HCT116 (cell line): Measurements from ENCODE around the gene MSI2. TPM values are rescaled to one million over a fixed set of nuclear protein-coding genes. Genes with fewer than 3 reads are reported as not detected.

Experiments used
- ATAC-seq: fragments of 200-7000 bp; cut with Tn5 transposase; 2 replicates; pipeline ENCODE4 v1.9.1; 2020; ENCODE audit warnings: mild to moderate bottlenecking, moderate library complexity
- BruUV-seq: library from RNA; stranded (reverse); fragments of 400-500 nt; replicated peaks from 2 replicates; lab custom pipeline; 2021; lab: Mats Ljungman, UMichigan
- CTCF ChIA-PET: fragments of 300-600 bp; sonication (Branson Sonifier 250); formaldehyde crosslinking; loops from one replicate; lab custom pipeline; 2021; ENCODE audit warnings: antibody characterized with exemption; lab: Charles Lee
- POLR2A ChIA-PET: fragments of 300-600, 350-600 bp; sonication (Branson Sonifier 250); formaldehyde crosslinking; loops from one replicate; lab custom pipeline; 2021; ENCODE audit warnings: antibody characterized with exemption; lab: Charles Lee
- RAD21 ChIA-PET, 2 experiments: fragments of 300-600 bp; sonication (Branson Sonifier 250); formaldehyde crosslinking; loops; one replicate each; lab custom pipeline; 2023; ENCODE audit warnings: low total read pairs in 2 of 2; ENCODE audit not compliant: uncharacterized antibody in 2 of 2, unreplicated experiment in 2 of 2, low non-redundant PET in 1 of 2; lab: Charles Lee
- DNase-seq: peaks from one replicate; pipeline ENCODE4 v3.0.0-alpha.2; 2010; ENCODE audit warnings: low read depth, low spot score
- H2AFZ ChIP-seq: fragments of 200-600 bp; shearing (Covaris generic), sonication (generic); 2 replicates; pipeline ENCODE4 v1.6.1; 2017; ENCODE audit warnings: low read depth, mixed run types, mixed read lengths, antibody characterized with exemption, low read length; ENCODE audit not compliant: poor library complexity, severe bottlenecking
- H3K27ac ChIP-seq: 2 replicates; pipeline ENCODE4 v1.5.1; 2012; ENCODE audit warnings: low read depth, low read length
- H3K27me3 ChIP-seq: fragments of 200-600 bp; sonication (generic); 2 replicates; pipeline ENCODE4 v1.6.1; 2016; ENCODE audit warnings: mixed run types, low read length, mixed read lengths; ENCODE audit not compliant: insufficient read depth
- H3K36me3 ChIP-seq, 2 experiments: fragments of 200-500 bp in 1 of 2; fragments of 200-600 bp in 1 of 2; sonication (Bioruptor generic) in 1 of 2; sonication (generic) in 1 of 2; 2 replicates each; pipeline versions ENCODE4 v1.5.1 to v1.6.1; 2014 to 2016; ENCODE audit warnings: low read length in 2 of 2, inconsistent platforms in 1 of 2, mixed read lengths in 1 of 2, mixed run types in 1 of 2; ENCODE audit not compliant: insufficient read depth in 2 of 2, control insufficient read depth in 1 of 2
- H3K4me1 ChIP-seq, 2 experiments: fragments of 200-600 bp in 1 of 2; sonication (generic) in 1 of 2; 2 replicates each; pipeline versions ENCODE4 v1.5.1 to v1.6.1; 2012 to 2017; ENCODE audit warnings: low read length in 2 of 2, inconsistent platforms in 1 of 2, mild to moderate bottlenecking in 1 of 2, mixed read lengths in 1 of 2, mixed run types in 1 of 2, moderate library complexity in 1 of 2; ENCODE audit not compliant: insufficient read depth in 2 of 2, control insufficient read depth in 1 of 2
- H3K4me2 ChIP-seq: fragments of 200-600 bp; sonication (generic); 2 replicates; pipeline ENCODE4 v1.6.1; 2017; ENCODE audit warnings: mixed run types, low read length, mixed read lengths
- H3K4me3 ChIP-seq, 2 experiments: fragments of 200-600 bp in 1 of 2; sonication (generic) in 1 of 2; replicated peaks in 1 of 2; 2 replicates each; pipeline ENCODE4 v1.5.1; 2011 to 2016; ENCODE audit warnings: low read length in 2 of 2, control low read depth in 1 of 2, low read depth in 1 of 2, mild to moderate bottlenecking in 1 of 2, mixed read lengths in 1 of 2, mixed run types in 1 of 2
- H3K79me2 ChIP-seq: fragments of 200-600 bp; sonication (generic); 2 replicates; pipeline ENCODE4 v1.6.1; 2017; ENCODE audit warnings: mild to moderate bottlenecking, mixed run types, low read length, moderate library complexity, mixed read lengths; ENCODE audit not compliant: insufficient read depth
- H3K9ac ChIP-seq: fragments of 200-600 bp; sonication (generic); 2 replicates; pipeline ENCODE4 v1.6.1; 2016; ENCODE audit warnings: low read length, mixed read lengths
- H3K9me2 ChIP-seq: fragments of 200-600 bp; sonication (generic), shearing (Covaris generic); 2 replicates; pipeline ENCODE4 v1.6.1; 2017; ENCODE audit warnings: mixed run types, mild to moderate bottlenecking, moderate library complexity; ENCODE audit not compliant: insufficient read depth
- H3K9me3 ChIP-seq, 2 experiments: fragments of 200-500 bp in 1 of 2; fragments of 200-600 bp in 1 of 2; sonication (Bioruptor generic) in 1 of 2; sonication (generic) in 1 of 2; 2 replicates each; pipeline ENCODE4 v1.6.1; 2014 to 2017; ENCODE audit warnings: low read length in 2 of 2, mixed read lengths in 2 of 2, inconsistent platforms in 1 of 2, low read depth in 1 of 2, mild to moderate bottlenecking in 1 of 2, mixed run types in 1 of 2, moderate library complexity in 1 of 2; ENCODE audit not compliant: control insufficient read depth in 1 of 2, insufficient read depth in 1 of 2
- H4K20me1 ChIP-seq: fragments of 200-600 bp; sonication (generic), shearing (Covaris generic); 2 replicates; pipeline ENCODE4 v1.6.1; 2017; ENCODE audit warnings: mixed run types, mild to moderate bottlenecking, moderate library complexity; ENCODE audit not compliant: insufficient read depth
- CBX3 ChIP-seq: IDR thresholded peaks from 2 replicates; pipeline ENCODE4 v1.6.1; 2012; ENCODE audit warnings: low read depth
- EGR1 ChIP-seq: IDR thresholded peaks from 2 replicates; pipeline ENCODE4 v1.6.1; 2012; ENCODE audit warnings: low read depth
- ELF1 ChIP-seq: IDR thresholded peaks from 2 replicates; pipeline ENCODE4 v1.6.1; 2012; ENCODE audit warnings: low read depth, borderline replicate concordance
- EZH2 ChIP-seq: fragments of 200-600 bp; sonication (generic); IDR thresholded peaks from 2 replicates; pipeline ENCODE4 v1.6.1; 2017; ENCODE audit warnings: antibody characterized with exemption, mixed run types
- EZH2phosphoT487 ChIP-seq: fragments of 200-600 bp; IDR thresholded peaks from 2 replicates; pipeline ENCODE4 v1.6.1; 2018; ENCODE audit warnings: antibody characterized with exemption, borderline replicate concordance
- JUND ChIP-seq: IDR thresholded peaks from 2 replicates; pipeline ENCODE4 v1.6.1; 2012
- POLR2A ChIP-seq: IDR thresholded peaks from 2 replicates; pipeline ENCODE4 v1.7.0; 2011; ENCODE audit warnings: borderline replicate concordance; ENCODE audit not compliant: insufficient read depth, insufficient read length; ENCODE audit errors: extremely low read depth
- POLR2AphosphoS5 ChIP-seq: IDR thresholded peaks from 2 replicates; pipeline ENCODE4 v1.6.1; 2011; ENCODE audit warnings: mild to moderate bottlenecking, low read depth, low read length, moderate library complexity
- SIN3A ChIP-seq: IDR thresholded peaks from 2 replicates; pipeline ENCODE4 v1.6.1; 2012; ENCODE audit warnings: low read depth
- SP1 ChIP-seq: IDR thresholded peaks from 2 replicates; pipeline ENCODE4 v1.6.1; 2012; ENCODE audit warnings: low read depth
- SRF ChIP-seq: IDR thresholded peaks from 2 replicates; pipeline ENCODE4 v1.6.1; 2012; ENCODE audit warnings: low read depth
- YY1 ChIP-seq: IDR thresholded peaks from 2 replicates; pipeline ENCODE4 v1.6.1; 2011; ENCODE audit warnings: low read length, low read depth, moderate library complexity, mild to moderate bottlenecking; ENCODE audit not compliant: insufficient replicate concordance; ENCODE audit errors: extremely low read depth
- ZFX ChIP-seq: fragments of 450-650 bp; IDR thresholded peaks from 2 replicates; pipeline ENCODE4 v1.6.1; 2017
- intact Hi-C: fragments of 100-400 bp; cut with micrococcal nuclease; formaldehyde crosslinking; loops from 2 replicates; pipeline ENCODE4 v1.10.0; 2022
- total RNA-seq: library from RNA; stranded (reverse); gene quantifications from one replicate; pipeline ENCODE4 v1.2.1, GENCODE V29; 2021; ENCODE audit not compliant: unreplicated experiment
- TF ChIP-seq, protein P1 (sequence below): IDR thresholded peaks from 2 replicates; pipeline ENCODE4 v1.6.1; 2012
- TF ChIP-seq, protein P2 (sequence below): IDR thresholded peaks from 2 replicates; pipeline ENCODE4 v1.6.1; 2012

Gene MSI2
- total RNA-seq, 1 experiment from 2014 or later = 137 TPM

DNA sequence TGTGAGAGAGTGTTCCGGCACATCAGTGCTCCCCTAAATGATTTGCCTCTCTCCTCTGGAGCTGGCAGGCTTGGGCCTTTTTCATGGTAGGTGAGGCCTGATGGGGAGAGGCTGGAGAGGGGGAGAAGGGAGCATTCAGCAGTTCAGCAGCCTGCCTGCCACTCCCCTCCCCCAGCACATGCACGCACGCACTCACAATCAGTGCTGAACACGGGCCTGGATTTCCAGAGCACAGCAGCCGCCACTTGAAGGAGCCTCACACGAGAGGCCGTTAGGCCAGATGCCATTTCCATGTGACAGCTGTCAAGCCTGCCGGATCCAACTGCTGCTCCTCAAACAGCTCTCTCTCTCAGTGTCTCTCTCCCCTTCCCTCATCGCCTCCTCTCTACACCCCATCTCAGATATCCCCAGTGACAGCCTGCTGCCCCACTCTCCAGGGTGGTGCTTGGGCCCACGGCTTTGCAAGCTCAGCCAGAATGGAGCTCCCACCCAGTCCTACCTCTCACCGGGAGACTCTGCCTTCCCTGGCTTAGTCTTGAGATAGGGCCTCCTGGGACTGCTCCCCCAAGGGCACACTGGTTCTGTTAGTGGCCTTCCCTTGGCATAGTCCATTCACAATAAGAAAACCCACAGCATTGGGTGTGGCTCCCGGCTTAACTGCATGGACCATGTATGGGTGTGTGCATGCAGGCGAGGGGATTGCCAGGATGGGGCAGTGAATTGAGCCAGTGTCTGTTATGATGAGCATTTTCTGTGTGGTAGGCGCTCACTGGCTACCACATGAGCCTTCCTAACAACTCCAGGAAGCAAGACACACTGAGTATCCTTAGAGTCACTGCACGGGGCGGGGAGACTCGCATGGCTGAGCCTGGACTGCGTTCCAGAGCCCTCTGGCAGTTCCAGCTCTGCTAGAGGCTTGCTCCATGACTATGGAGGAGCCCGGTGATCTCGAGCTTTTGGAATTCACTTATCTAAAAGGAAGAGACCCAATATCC lies 262.6 kb downstream of the MSI2 start:
- intact Hi-C loops = no loop called here
- DNase-seq = no peak
- no peaks in the 10 kb centered on the region for H4K20me1 ChIP-seq
- H3K9ac ChIP-seq = no peak overlapping the region
- H3K9me3 ChIP-seq = no peaks in the 10 kb centered on the region
- ChIA-PET POLR2A (no interaction called here), RAD21 (no interaction called here), CTCF (interaction anchor here (1.4 kb wide), 1 partner anchor 153 kb away, joined by 5 read pairs; no protein-coding TSS in a partner anchor)
- peak; percentile 51 for ATAC-seq
- peak overlapping the region; percentile 56 for H3K4me2 ChIP-seq
- no peaks in the 10 kb centered on the region for H3K27me3 ChIP-seq
- no peaks in the 10 kb centered on the region for H3K9me2 ChIP-seq
- H3K4me3 ChIP-seq = no peak overlapping the region; a peak in 1 of 4 replicates
- H3K36me3 ChIP-seq = no peaks in the 10 kb centered on the region
- H3K4me1 ChIP-seq = peaks cover 52 to 75% of the 10 kb centered on the region in 2 experiments
- no peak overlapping the region for H2AFZ ChIP-seq
- TF ChIP-seq SP1 (no peak), SIN3A (no peak), YY1 (no peak), POLR2A (no peak), CBX3 (peak; percentile 29; the same call in 1 of the 2 replicates), JUND (no peak)
- TF ChIP-seq, protein P1, sequence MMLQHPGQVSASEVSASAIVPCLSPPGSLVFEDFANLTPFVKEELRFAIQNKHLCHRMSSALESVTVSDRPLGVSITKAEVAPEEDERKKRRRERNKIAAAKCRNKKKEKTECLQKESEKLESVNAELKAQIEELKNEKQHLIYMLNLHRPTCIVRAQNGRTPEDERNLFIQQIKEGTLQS = no peak
- TF ChIP-seq, protein P2, sequence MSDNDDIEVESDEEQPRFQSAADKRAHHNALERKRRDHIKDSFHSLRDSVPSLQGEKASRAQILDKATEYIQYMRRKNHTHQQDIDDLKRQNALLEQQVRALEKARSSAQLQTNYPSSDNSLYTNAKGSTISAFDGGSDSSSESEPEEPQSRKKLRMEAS = peak; percentile 47; the same call in 1 of the 2 replicates
- TF ChIP-seq, all 23 proteins: peak for 2
- H3K79me2 ChIP-seq = peaks cover 5% of the 10 kb centered on the region; the same call in 1 of the 2 replicates
- BruUV-seq = no TSS peak
- no peak overlapping the region for H3K27ac ChIP-seq

DNA sequence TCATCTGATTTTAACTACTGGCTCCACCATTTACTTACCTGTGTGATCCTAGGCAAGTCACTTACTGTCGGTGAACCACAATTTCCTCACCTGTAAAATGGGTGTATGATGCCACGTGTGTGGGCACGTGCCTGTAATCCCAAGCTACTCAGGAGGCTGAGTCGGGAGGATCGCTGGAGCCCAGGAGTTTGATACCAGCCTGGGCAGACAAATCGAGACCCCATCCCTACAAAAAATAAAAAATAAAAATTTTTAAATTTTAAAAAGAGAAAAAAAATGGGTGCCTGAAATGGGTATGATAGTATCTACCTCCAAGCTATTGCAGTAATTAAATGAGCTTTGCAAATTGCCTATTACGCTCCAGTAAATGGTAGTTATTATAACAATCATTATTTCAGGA lies 263.5 kb downstream of the MSI2 start:
- no peak overlapping the region for H2AFZ ChIP-seq
- H3K4me2 ChIP-seq = peak overlapping the region; percentile 56
- DNase-seq = no peak
- no peaks in the 10 kb centered on the region for H3K36me3 ChIP-seq
- no peak for ATAC-seq
- no peak overlapping the region for H3K9ac ChIP-seq
- CTCF ChIA-PET = interaction anchor here (1.4 kb wide), 1 partner anchor 152 kb away, joined by 5 read pairs; no protein-coding TSS in a partner anchor
- no peak overlapping the region for H3K4me3 ChIP-seq
- H3K9me3 ChIP-seq = no peaks in the 10 kb centered on the region
- intact Hi-C loops = no loop called here
- no peaks in the 10 kb centered on the region for H4K20me1 ChIP-seq
- H3K79me2 ChIP-seq = peaks cover 5% of the 10 kb centered on the region; the same call in 1 of the 2 replicates
- no peaks in the 10 kb centered on the region for H3K9me2 ChIP-seq
- TF ChIP-seq, protein P1 = no peak
- TF ChIP-seq SRF = no peak
- no peak for TF ChIP-seq POLR2A
- TF ChIP-seq ELF1 = no peak
- TF ChIP-seq SIN3A = no peak
- no peak for TF ChIP-seq JUND
- no peak for TF ChIP-seq SP1
- TF ChIP-seq EZH2phosphoT487 = no peak
- no peak for TF ChIP-seq POLR2AphosphoS5
- TF ChIP-seq EGR1 = no peak
- no peak for TF ChIP-seq EZH2
- TF ChIP-seq CBX3 = no peak
- TF ChIP-seq YY1 = no peak
- TF ChIP-seq ZFX = no peak
- no peak overlapping the region for H3K27ac ChIP-seq
- no peaks in the 10 kb centered on the region for H3K27me3 ChIP-seq
- RAD21 ChIA-PET = no interaction called here
- BruUV-seq = no TSS peak
- POLR2A ChIA-PET = no interaction called here
- peaks cover 61 to 78% of the 10 kb centered on the region in 2 experiments for H3K4me1 ChIP-seq
